Effector CD4-positive, alpha-beta T cell (primary cell): Measurements from ENCODE around the gene CSTF1.

ENCODE experiments used
- DNase-seq: peaks from one replicate; pipeline ENCODE4 v3.0.0-alpha.2; 2020

Gene CSTF1

DNA sequence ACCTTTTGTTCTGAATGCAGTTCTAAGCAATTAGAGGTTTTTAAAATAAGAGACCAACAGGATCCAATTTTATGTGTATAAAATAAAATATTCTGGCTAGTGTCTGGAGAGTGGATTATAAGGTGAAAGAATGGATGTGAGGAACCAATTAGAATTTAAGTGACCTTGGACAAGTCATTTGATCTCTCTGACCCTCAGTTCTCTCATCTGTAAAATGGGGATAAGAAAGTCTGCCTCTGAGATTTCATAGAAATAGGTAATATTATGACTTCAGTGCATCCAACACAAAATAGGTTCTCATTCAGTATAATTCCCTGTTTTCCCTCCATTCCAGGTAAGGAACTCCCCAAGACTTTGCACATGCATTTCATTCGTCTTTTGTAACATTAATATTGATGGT lies 38.5 kb downstream of the CSTF1 start:
- no peak for DNase-seq

DNA sequence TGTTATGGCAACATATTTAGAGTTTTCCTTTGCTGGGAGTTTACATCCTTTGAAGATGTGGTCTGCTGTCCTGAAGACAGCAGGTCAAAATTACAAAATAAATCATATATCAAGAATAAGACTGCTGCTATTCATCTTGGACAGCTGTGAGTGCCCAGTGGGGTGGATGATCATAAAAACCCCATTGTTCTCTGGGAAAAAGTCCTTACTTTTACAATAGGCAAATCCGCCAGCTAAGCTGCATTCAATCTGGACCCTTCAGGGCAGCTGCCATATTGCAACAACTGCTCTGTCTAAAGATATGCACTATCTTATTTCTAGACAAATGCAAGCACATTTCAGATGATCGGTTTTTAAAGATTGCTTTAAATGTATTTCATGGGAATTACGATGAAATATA lies 39.0 kb downstream of the CSTF1 start:
- DNase-seq: no peak

- no peak for DNase-seq
Observed at GRCh38 chr20:56433221-56433879, 40.9 kb downstream of the CSTF1 start.

DNA sequence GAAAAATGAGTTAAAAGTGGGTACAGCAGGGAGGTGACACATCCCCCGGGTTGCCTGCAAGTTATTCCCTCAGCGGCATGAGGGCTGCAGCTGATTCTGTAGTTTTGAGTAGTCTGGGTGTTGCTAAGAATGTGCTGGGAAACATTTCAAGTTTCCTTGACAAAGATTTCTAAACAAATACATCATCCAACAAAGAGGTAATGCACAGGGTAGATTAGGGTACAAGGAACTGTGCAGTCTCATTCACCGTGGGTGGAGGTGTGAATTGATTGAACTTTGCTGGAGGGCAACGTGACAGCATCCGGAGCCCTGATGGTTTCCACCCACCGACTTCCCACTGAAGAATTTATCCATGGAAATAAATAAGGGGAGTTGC lies 41.4 kb downstream of the CSTF1 start:
- DNase-seq: no peak

- no peak for DNase-seq
Observed at GRCh38 chr20:56437196-56437960, 44.9 kb downstream of the CSTF1 start.

GRCh38 chr20:56438284-56438683 lies 45.8 kb downstream of the CSTF1 start:
- no peak for DNase-seq

DNA sequence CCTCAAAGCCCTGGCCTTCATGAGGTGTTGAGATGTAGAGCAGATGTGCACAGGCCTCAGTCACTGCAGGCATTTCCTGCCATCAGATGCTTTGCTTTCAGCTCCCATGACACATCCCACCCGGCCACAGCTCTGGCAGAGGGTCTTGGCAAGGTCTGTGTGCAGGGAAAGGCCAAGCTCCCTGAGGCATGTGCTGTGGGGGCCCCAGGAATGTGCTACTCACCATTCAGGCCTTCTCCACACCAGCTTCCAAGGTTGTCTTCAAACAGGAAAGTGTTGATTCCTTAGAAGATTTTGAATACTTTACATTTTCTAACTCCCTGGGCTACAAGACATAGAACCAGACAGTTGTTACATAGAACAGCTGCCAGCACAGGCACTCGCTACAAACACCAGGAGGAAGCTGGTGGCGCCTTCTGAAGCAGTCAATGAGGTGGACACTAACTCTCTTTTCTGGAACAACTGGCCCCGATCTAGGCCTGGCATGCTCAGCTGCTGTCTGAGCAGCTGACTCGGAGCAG lies 47.4 kb downstream of the CSTF1 start:
- no peak for DNase-seq

DNA sequence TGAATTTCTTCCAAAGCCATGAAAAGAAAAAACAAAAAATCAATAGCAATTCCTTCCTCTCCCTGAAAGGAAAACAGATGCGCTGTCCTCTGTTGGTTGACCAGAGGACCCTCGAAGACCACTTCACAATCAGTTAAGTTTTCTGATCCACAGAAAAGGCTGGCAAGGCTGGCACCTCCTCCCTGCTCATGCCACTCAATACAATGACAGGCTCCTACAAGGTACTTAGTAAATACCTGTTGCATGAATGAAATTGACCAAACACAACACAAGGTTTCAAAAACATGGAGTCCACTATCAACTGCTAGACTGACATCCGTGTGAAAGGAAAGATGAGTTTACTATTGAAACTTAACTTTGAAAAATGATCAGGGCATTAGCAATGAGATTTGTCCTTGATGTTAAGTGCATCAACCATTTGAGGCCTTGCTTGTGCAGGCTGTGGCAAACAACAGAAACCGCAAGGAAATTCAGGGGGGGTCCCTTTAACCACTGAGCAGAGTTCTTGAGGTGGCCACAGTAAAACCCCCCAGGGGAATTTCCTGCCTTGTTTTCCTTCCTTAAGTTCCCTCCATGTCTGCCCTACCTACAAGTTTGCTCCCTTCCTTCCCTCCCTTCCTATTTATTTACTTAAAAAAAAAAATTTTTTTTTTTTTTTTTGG lies 48.0 kb downstream of the CSTF1 start:
- peak; percentile 38 for DNase-seq

- DNase-seq: no peak
Observed at GRCh38 chr20:56442389-56443365, 50.2 kb downstream of the CSTF1 start.

DNA sequence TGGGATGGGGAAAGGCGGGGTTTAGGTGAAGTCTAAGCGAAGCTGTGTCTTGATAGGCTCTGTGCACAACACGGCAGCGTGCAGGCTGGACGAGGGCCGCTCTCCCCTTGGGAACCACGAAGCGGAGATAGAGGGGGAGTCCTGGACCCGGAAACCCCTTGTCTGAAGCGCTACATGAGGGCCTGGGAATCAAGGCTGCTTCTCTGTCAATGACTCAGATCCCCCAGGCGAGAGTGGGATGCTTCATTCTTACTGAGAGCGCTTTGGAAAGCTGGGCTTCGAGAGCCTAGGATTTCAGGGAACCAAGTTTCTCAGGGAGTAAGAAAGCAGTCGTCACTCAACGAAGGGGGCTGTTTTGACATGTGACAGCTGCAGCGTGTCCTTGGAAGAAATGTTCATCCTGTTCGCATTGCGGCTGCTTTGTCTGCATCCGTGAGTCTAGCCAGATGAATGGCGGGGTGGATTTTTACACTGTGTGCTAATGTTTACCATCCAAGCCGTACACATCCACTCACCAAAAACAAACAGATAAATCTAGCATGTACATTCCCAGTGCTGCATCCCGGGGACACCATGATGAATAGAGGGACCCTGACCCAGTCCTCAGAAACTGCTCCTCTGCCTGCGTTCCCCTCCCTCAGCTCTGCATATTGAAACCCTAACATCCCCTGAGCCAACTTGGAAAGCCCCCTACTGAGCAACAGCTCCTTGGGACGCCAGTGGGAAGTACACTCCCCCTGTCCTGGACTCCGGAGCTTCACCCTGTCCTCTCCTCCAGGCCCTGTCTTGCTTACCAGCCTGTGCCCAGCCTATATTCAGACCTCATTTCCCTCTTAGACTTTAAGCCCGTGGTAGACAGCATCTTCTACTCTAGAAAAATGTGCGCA lies 51.5 kb downstream of the CSTF1 start:
- no peak for DNase-seq

GRCh38 chr20:56445130-56445529 lies 52.7 kb downstream of the CSTF1 start:
- DNase-seq: no peak

DNA sequence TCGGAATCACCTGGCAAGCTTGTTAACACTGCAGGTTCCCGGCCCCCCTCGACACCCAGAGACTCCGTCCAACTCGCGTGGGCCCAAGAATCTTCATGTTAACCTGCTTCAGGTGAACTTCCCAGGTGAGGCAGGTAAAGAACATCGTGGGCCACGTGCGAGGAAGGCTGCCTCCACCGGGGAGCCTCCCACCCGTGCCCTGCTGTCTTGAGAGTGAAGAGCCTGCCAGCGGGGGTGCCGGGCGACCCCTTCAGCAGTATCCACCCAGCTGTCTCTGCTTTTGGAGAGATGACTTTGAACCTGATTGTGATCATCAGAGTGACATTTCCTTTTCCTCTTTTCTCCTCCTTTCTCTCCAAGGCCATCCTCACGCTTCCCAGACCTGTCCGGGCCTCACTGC lies 53.1 kb downstream of the CSTF1 start:
- DNase-seq: no peak

GRCh38 chr20:56447227-56447626 lies 54.8 kb downstream of the CSTF1 start:
- DNase-seq: no peak

GRCh38 chr20:56449459-56449858 lies 57.0 kb downstream of the CSTF1 start:
- no peak for DNase-seq

DNA sequence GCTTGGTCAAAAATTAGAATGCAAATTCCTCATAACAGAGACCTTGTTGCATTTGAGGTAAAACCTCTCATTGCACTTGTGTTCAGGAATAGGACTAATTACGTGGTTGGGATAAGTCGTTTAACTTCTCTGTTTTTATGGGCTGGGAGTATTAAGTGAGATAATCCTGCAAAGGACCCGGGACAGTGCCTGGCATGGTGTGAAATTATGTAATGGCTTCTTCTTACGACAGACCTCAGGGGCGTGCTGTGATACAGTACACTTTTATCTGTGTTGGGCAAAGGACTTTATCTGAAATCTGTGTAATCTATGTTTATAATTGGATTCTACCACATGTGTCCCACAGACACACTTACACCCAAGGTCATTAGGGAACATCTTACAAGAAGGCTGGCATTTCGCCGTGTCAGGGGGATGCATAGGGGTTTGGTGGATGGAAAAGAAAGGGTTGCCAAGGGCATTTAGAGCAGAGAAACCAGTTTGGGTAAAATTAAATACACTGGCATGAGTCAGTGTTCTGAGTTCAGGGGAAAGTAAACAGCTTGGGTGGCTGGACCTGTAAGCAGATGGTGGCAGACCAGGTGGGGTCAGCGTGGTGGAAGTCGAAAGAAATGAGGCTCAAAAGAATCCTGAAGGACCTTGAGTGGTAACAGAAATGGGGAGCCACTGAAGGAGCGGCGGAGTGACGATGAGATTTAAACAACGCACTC lies 58.8 kb downstream of the CSTF1 start:
- DNase-seq: no peak

- no peak for DNase-seq
Observed at GRCh38 chr20:56453352-56453751, 60.9 kb downstream of the CSTF1 start.

- DNase-seq: no peak
Observed at GRCh38 chr20:56454754-56455153, 62.3 kb downstream of the CSTF1 start.
